GM13977 (cell line): Measurements from ENCODE around the gene ZEB2.

Source experiments
- DNase-seq: peaks from one replicate; pipeline ENCODE4 v3.0.0; 2012; ENCODE audit warnings: low spot score
- in situ Hi-C: fragments of 300-500 bp; cut with MboI; formaldehyde crosslinking; loops from one replicate; pipeline ENCODE4 v1.12.0; 2022; ENCODE audit warnings: low sequenced_read_pairs, low pct_unique_long_range_greater_than_20kb, mixed read lengths, inconsistent platforms; ENCODE audit not compliant: unreplicated experiment
- TF ChIP-seq, protein P1 (sequence below): IDR thresholded peaks from 2 replicates; pipeline ENCODE4 v1.5.1; 2012; ENCODE audit warnings: mild to moderate bottlenecking, control low read depth; ENCODE audit not compliant: insufficient read depth; ENCODE audit errors: extremely low read depth, missing control alignments

Gene ZEB2

DNA sequence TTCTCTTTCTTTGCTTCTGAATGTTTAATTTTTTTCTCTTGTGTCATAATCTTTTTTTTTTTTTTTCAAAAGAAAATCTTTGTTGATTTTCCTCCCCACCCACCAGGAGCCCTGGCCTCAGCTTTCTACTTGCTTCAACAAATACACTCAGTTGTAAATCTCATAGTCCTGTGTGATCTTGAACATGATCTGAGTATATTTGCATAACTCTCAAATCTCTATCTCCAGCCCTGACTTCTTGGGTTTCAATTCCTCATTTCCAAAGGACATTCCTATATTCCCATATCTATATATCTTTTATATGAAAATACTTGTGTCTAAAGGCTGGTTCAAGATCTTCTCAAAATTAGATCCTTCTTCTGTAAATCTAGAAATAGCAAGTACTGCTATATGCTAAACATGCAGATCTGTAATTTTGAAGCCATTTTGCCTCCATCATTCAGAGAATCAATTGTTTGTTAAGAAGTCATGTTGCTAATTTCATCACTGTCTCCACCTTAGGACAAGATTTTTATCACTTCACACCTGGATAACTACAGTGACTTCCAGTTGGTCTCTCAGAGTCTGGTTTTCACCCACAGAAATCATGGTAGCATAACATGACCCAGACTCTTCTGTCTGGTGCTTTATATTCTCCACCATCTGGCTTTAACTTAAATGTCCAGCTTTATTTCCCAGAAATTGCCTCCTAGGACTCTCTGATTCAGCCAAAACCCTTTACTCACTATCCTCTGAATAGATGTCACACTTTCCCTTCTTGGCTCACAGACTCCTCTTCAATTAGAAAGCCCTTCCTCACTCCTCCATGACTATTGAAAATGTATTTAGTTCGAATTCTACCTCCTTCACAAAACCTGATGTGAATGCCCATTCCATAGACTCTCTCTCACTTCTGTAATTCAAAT lies 98.1 kb downstream of the ZEB2 start:
- no peak for DNase-seq
- in situ Hi-C loops, result no loop called here
- TF ChIP-seq, protein P1, sequence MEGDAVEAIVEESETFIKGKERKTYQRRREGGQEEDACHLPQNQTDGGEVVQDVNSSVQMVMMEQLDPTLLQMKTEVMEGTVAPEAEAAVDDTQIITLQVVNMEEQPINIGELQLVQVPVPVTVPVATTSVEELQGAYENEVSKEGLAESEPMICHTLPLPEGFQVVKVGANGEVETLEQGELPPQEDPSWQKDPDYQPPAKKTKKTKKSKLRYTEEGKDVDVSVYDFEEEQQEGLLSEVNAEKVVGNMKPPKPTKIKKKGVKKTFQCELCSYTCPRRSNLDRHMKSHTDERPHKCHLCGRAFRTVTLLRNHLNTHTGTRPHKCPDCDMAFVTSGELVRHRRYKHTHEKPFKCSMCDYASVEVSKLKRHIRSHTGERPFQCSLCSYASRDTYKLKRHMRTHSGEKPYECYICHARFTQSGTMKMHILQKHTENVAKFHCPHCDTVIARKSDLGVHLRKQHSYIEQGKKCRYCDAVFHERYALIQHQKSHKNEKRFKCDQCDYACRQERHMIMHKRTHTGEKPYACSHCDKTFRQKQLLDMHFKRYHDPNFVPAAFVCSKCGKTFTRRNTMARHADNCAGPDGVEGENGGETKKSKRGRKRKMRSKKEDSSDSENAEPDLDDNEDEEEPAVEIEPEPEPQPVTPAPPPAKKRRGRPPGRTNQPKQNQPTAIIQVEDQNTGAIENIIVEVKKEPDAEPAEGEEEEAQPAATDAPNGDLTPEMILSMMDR, result no peak

DNA sequence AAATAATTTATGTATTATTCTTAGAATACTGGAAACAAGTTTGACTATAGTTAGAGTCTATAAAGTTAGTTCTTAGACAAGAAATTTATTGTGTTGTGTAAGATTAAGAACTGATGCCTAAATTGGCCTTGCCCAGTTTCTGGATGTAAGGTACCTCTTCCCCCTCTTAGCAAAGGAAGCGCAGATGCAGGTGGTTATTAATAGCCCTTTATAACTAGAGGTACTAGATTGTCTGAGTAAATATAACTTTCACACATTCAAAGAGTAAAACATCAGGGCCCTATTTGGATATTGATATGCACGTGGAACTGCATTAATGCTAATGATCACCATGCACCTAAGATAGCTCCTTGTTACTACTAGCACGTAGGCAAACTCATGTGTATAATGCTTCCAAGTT lies 100.7 kb downstream of the ZEB2 start:
- TF ChIP-seq, protein P1, result no peak

DNA sequence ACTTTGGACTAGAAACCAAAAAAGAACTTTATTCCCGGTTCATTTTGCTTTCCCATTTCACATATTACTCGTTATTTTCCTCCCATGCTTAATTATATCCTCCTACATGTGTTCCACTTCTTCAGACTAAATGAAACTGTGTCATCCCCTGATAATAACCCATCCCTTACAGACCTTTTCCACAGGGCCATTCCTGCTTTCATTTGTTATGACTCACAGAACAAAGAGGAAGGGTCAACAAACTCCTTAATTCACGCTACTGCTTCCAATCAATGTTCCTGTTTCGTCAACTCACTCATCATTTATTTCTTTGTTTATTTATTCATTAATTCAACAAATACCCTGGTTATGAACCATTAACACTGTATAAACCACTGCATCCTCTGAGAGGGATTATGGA lies 104.5 kb downstream of the ZEB2 start:
- in situ Hi-C loops, result no loop called here
- TF ChIP-seq, protein P1, result no peak

More for the DNA sequence above, 100.7 kb downstream of the ZEB2 start:
- in situ Hi-C loops, result no loop called here
- no peak for DNase-seq

DNA sequence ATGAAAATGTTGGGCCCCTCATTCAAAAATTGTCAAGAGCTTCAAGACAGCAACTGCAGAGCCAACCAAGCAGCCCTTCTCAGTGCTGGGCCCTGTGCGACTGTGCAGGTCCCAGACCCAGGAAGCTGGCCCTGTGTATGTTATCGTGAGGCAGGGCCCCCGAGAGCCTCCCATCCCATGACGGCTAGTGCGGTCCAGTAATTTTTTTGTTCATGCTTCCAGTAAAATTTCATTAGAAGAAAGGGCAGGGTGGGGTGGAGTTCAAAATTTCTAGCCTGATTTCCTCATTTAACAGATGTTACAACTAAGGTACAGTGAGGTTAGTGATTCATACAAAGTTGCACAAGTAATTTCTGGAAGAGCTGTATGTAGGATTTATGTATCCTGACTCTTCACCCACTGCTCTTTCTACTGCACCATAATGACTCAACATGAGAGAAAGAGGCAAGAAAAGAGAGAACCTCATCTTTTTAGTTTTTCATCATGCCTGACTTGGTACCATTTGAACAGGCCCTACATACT lies 105.5 kb downstream of the ZEB2 start:
- peak; percentile 31 for DNase-seq
- TF ChIP-seq, protein P1, result no peak
- in situ Hi-C loops, result no loop called here

More for the DNA sequence above, 104.5 kb downstream of the ZEB2 start:
- DNase-seq, result no peak

DNA sequence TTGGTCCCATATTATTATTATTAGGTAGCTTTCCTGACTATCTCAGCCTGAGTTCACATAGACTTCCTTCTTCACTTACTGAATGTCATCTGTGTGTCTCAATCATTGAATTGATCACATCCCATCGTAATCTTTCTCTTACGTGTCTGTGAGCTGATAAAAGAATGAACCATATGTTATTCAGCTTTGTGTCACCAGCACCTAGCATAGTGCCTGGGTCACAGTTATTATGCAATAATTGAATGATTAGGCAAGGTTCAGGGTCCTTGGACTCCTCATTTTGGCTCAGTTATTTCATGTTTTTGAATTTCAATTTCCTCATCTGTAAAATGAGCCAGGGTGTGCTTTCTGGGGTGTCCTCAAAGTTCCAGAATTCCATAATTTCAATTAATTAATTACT lies 107.2 kb downstream of the ZEB2 start:
- no peak for DNase-seq
- in situ Hi-C loops, result no loop called here

DNA sequence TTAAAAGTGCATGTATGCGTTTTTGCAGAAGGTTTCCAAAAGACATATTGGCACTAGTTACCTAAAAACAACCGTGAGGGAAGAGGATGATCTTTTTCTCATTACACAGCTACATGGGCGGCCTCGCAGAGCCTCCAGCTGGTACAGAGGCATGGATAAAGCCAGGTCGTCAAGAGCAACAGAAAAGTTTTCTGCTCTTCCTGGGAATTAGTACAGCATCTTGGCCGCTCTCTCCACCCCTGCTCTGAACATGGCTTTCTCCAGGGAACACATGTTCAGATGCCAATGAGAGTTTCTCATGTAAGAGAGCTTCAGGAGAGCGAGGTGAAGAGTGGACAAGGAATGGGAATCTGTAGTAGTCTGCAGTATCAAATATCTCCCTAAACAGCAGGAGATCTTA lies 108.4 kb downstream of the ZEB2 start:
- no peak for DNase-seq
- in situ Hi-C loops, result no loop called here
- TF ChIP-seq, protein P1, result no peak

More for the DNA sequence above, 107.2 kb downstream of the ZEB2 start:
- TF ChIP-seq, protein P1, result no peak
